ENCODE results near the gene EWSR1.

Gene EWSR1

GRCh38 chr22:29317827-29318454 lies 49.9 kb downstream of the EWSR1 start:
- no peak for DNase-seq (ENCODE audit: low read depth)

GRCh38 chr22:29319072-29319471 lies 51.0 kb downstream of the EWSR1 start:
- DNase-seq (ENCODE audit: low read depth): no peak

- no peak for DNase-seq (ENCODE audit: low read depth)
Measured at GRCh38 chr22:29320546-29320945, 52.5 kb downstream of the EWSR1 start.

GRCh38 chr22:29323641-29324040 lies 55.6 kb downstream of the EWSR1 start:
- DNase-seq (ENCODE audit: low read depth): no peak

- no peak for DNase-seq (ENCODE audit: low read depth)
Measured at GRCh38 chr22:29325356-29325755, 57.3 kb downstream of the EWSR1 start.

GRCh38 chr22:29325785-29326315 lies 57.8 kb downstream of the EWSR1 start:
- no peak for DNase-seq (ENCODE audit: low read depth)

- no peak for DNase-seq (ENCODE audit: low read depth)
Measured at GRCh38 chr22:29326481-29326880, 58.4 kb downstream of the EWSR1 start.

GRCh38 chr22:29327089-29327764 lies 59.2 kb downstream of the EWSR1 start:
- no peak for DNase-seq (ENCODE audit: low read depth)

- DNase-seq (ENCODE audit: low read depth): no peak
Measured at GRCh38 chr22:29328055-29328454, 60.0 kb downstream of the EWSR1 start.

- DNase-seq (ENCODE audit: low read depth): no peak
Measured at GRCh38 chr22:29328566-29329500, 60.8 kb downstream of the EWSR1 start.

GRCh38 chr22:29329581-29329980 lies 61.5 kb downstream of the EWSR1 start:
- no peak for DNase-seq (ENCODE audit: low read depth)

- DNase-seq (ENCODE audit: low read depth): no peak
Measured at GRCh38 chr22:29330291-29330690, 62.2 kb downstream of the EWSR1 start.

GRCh38 chr22:29330753-29331152 lies 62.7 kb downstream of the EWSR1 start:
- no peak for DNase-seq (ENCODE audit: low read depth)

GRCh38 chr22:29331213-29331612 lies 63.1 kb downstream of the EWSR1 start:
- no peak for DNase-seq (ENCODE audit: low read depth)

- no peak for DNase-seq (ENCODE audit: low read depth)
Measured at GRCh38 chr22:29331658-29332300, 63.7 kb downstream of the EWSR1 start.

GRCh38 chr22:29332886-29333496 lies 64.9 kb downstream of the EWSR1 start:
- DNase-seq (ENCODE audit: low read depth): no peak

- DNase-seq (ENCODE audit: low read depth): no peak
Measured at GRCh38 chr22:29334148-29334547, 66.1 kb downstream of the EWSR1 start.

- no peak for DNase-seq (ENCODE audit: low read depth)
Measured at GRCh38 chr22:29334696-29335344, 66.8 kb downstream of the EWSR1 start.

- no peak for DNase-seq (ENCODE audit: low read depth)
Measured at GRCh38 chr22:29335656-29336055, 67.6 kb downstream of the EWSR1 start.

- DNase-seq (ENCODE audit: low read depth): no peak
Measured at GRCh38 chr22:29336751-29337490, 68.9 kb downstream of the EWSR1 start.

All from T-helper 22 cell (primary cell).